LNCAP (cell line): ENCODE data around the gene TGM1.

Experiments
- TF ChIP-seq, protein P1 (sequence below): fragments of 450-650 bp; IDR thresholded peaks from 2 replicates; pipeline ENCODE4 v1.5.1; 2017; ENCODE audit warnings: mild to moderate bottlenecking

The TGM1 gene

DNA sequence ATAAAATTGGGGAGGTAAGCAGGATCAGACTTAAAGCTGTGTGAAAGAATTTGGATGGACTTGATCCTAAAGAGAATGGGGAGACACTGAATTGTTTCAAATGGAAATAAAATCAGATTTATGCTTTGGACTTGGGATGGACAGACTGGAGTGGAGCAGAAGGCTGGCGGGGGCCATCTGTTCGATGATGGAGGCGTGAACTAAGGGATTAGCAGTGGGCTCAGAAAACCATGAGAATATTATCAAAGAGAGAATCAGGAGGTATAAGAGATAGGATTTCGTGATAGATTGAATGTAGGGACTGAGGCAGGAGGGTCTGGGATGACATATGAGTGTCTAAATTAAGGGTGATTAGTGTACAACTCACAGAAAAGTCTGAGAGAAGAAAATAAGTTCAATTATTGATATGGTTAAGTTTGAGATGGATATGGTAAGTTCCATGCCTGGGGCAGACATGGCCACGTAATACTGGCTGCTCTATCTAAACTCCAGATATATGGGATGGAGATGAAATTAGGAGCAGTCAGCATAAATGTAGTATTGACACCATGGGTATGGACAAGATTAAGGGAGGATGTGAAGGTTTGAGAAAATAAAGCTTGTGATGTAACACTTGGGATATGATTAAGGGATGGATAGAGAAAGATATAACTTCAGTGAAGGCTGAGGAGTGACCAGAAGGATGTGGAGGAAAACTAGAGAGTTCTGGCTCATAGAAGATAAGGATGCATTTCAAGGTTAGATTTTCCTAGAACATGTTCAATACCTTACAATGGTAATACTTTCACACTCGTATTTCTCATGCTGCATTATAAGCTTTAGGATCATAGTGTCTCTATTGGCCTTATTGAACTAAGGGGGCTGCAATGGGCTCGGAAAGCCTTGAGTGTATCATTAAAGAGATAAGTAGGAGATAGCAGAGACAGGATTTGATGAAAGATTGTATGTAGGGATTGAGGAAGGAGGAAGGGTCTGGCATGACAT lies 58.5 kb downstream of the TGM1 start:
- TF ChIP-seq, protein P1, sequence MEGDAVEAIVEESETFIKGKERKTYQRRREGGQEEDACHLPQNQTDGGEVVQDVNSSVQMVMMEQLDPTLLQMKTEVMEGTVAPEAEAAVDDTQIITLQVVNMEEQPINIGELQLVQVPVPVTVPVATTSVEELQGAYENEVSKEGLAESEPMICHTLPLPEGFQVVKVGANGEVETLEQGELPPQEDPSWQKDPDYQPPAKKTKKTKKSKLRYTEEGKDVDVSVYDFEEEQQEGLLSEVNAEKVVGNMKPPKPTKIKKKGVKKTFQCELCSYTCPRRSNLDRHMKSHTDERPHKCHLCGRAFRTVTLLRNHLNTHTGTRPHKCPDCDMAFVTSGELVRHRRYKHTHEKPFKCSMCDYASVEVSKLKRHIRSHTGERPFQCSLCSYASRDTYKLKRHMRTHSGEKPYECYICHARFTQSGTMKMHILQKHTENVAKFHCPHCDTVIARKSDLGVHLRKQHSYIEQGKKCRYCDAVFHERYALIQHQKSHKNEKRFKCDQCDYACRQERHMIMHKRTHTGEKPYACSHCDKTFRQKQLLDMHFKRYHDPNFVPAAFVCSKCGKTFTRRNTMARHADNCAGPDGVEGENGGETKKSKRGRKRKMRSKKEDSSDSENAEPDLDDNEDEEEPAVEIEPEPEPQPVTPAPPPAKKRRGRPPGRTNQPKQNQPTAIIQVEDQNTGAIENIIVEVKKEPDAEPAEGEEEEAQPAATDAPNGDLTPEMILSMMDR, result no peak
